ENCODE measurements around the gene NCEH1. TPM values are rescaled to one million over a fixed set of nuclear protein-coding genes. Genes with fewer than 3 reads are reported as not detected.
A peak's percentile ranks its signal among the peaks of the same experiment; 100 is the strongest.
"Not testable (repeated sequence)": the region's sequence is repeated elsewhere in the genome, so short reads cannot be mapped to it uniquely, and the experiment has no call there.

NCEH1 gene
- total and polyA plus RNA-seq, 9 of the 15 experiments (the other 6 are each of a cell fraction or from before 2014, with no cell fraction given): 1.3 to 5.0 (median 2.8) TPM

- not testable (repeated sequence) for H3K9me1 ChIP-seq (ENCODE audit: control insufficient read depth, insufficient read depth, low read length); H3K4me3 ChIP-seq; H4K20me1 ChIP-seq (replicated peaks; ENCODE audit: control insufficient read depth, insufficient read depth, low read length); H3K36me3 ChIP-seq (ENCODE audit: control insufficient read depth, insufficient read depth, low read length); H3K4me2 ChIP-seq (ENCODE audit: insufficient read depth, low read length); BruUV-seq (replicated peaks); ATAC-seq; DNase-seq (ENCODE audit: extremely low read depth in 1 of 4, low spot score in 3 of 4); H3K9me3 ChIP-seq (replicated peaks; ENCODE audit: control insufficient read depth, insufficient read depth, low read depth, low read length); FAIRE-seq; H3K79me2 ChIP-seq (ENCODE audit: control insufficient read depth, insufficient read depth, low read length); H3K27ac ChIP-seq (ENCODE audit: extremely low read depth, low read depth, low read length); H3K9ac ChIP-seq (ENCODE audit: insufficient read depth in 1 of 2, low read depth in 2 of 2, low read length in 2 of 2); H3K27me3 ChIP-seq (ENCODE audit: control insufficient read depth in 2 of 2, insufficient read depth in 2 of 2, low read length in 2 of 2); TF ChIP-seq CEBPG (CRISPR knock-in tag; IDR thresholded peaks at IDR 0.05)
- in situ Hi-C loops (cut with MboI) (loop anchor here (5.0 kb wide), 1 partner anchor 113 kb away; no protein-coding TSS in a partner anchor), intact Hi-C loops (cut with micrococcal nuclease) (loop anchor here (5.0 kb wide), 1 partner anchor 183 kb away; no protein-coding TSS in a partner anchor)
- 61% methylated on average over 10 of the region's 11 CpGs for WGBS (ENCODE audit: insufficient coverage, low coverage, missing lambda C conversion rate)
- peak overlapping the region; percentile 79; the same call in 1 of the 2 replicates for H2AFZ ChIP-seq (ENCODE audit: low read depth, low read length)
- TF ChIP-seq CEBPB (tag; IDR thresholded peaks at IDR 0.05) (peak; percentile 53), CEBPG (tag; conservative IDR thresholded peaks at IDR 0.05 in 1 of 2, IDR thresholded peaks at IDR 0.05 in 1 of 2) (peak in 1 of 2 experiments; percentile 5; a peak in 1 of 4 replicates)
- H3K4me1 ChIP-seq (replicated peaks in 1 of 2; ENCODE audit: control insufficient read depth in 2 of 2, insufficient read depth in 2 of 2, low read length in 2 of 2): peaks cover 14 to 23% of the 10 kb centered on the region in 2 experiments; a peak in 4 of 5 replicates
- CTCF ChIA-PET (ENCODE audit: low intra/inter-chr PET ratio): interaction anchor here (0.9 to 3.2 kb wide), 3 partner anchors 105 to 236 kb away, joined by 4 to 42 read pairs (median 5); no protein-coding TSS in a partner anchor
- POLR2A ChIA-PET: interaction anchor here (0.7 to 1.7 kb wide), 5 partner anchors 10 to 134 kb away, joined by 3 to 6 read pairs (median 3); no protein-coding TSS in a partner anchor
Observed at GRCh38 chr3:172594900-172595663, 115.8 kb downstream of the NCEH1 start.
